ENCODE results near the gene NFIA.
"Not testable (repeated sequence)": the region's sequence is repeated elsewhere in the genome, so short reads cannot be mapped to it uniquely, and the experiment has no call there.

NFIA gene

GRCh38 chr1:61461406-61462384, 379.3 kb downstream of the NFIA start:
- no peaks in the 10 kb centered on the region for H3K27me3 ChIP-seq (ENCODE audit: insufficient read depth, poor library complexity, severe bottlenecking)
- DNase-seq (ENCODE audit: low spot score): no peak
- H3K4me3 ChIP-seq (ENCODE audit: severe bottlenecking): no peak overlapping the region
- ATAC-seq (ENCODE audit: low read depth): no peak
- 0 out of 2 replicates have a peak, but pooled peaks cover 6% of the 10 kb centered on the region for H3K36me3 ChIP-seq (ENCODE audit: low read depth)
- H3K9me3 ChIP-seq (ENCODE audit: severe bottlenecking): no peaks in the 10 kb centered on the region
- no peak overlapping the region for H3K27ac ChIP-seq (ENCODE audit: poor library complexity, severe bottlenecking)
- no peak for TF ChIP-seq CTCF (IDR thresholded peaks at IDR 0.05; ENCODE audit: poor library complexity, severe bottlenecking)
- H3K4me1 ChIP-seq (ENCODE audit: insufficient read depth, poor library complexity, severe bottlenecking): no peaks in the 10 kb centered on the region

GRCh38 chr1:61462628-61463027, 380.3 kb downstream of the NFIA start:
- no peak overlapping the region for H3K4me3 ChIP-seq (ENCODE audit: severe bottlenecking)
- no peak for TF ChIP-seq CTCF (IDR thresholded peaks at IDR 0.05; ENCODE audit: poor library complexity, severe bottlenecking)
- no peak for ATAC-seq (ENCODE audit: low read depth)
- H3K36me3 ChIP-seq (ENCODE audit: low read depth): 0 out of 2 replicates have a peak, but pooled peaks cover 6% of the 10 kb centered on the region
- no peaks in the 10 kb centered on the region for H3K9me3 ChIP-seq (ENCODE audit: severe bottlenecking)
- DNase-seq (ENCODE audit: low spot score): no peak
- no peaks in the 10 kb centered on the region for H3K4me1 ChIP-seq (ENCODE audit: insufficient read depth, poor library complexity, severe bottlenecking)
- no peaks in the 10 kb centered on the region for H3K27me3 ChIP-seq (ENCODE audit: insufficient read depth, poor library complexity, severe bottlenecking)
- no peak overlapping the region for H3K27ac ChIP-seq (ENCODE audit: poor library complexity, severe bottlenecking)

- DNase-seq (ENCODE audit: low spot score) (no peak), ATAC-seq (ENCODE audit: low read depth) (no peak)
- no peak overlapping the region for H3K27ac ChIP-seq (ENCODE audit: poor library complexity, severe bottlenecking)
- 0 out of 2 replicates have a peak, but pooled peaks cover 6% of the 10 kb centered on the region for H3K36me3 ChIP-seq (ENCODE audit: low read depth)
- H3K4me1 ChIP-seq (ENCODE audit: insufficient read depth, poor library complexity, severe bottlenecking): no peaks in the 10 kb centered on the region
- H3K4me3 ChIP-seq (ENCODE audit: severe bottlenecking): no peak overlapping the region
- no peak for TF ChIP-seq CTCF (IDR thresholded peaks at IDR 0.05; ENCODE audit: poor library complexity, severe bottlenecking)
- no peaks in the 10 kb centered on the region for H3K27me3 ChIP-seq (ENCODE audit: insufficient read depth, poor library complexity, severe bottlenecking)
- H3K9me3 ChIP-seq (ENCODE audit: severe bottlenecking): no peaks in the 10 kb centered on the region
These were observed 380.9 kb downstream of the NFIA start for GRCh38 chr1:61463220-61463619.

- H3K36me3 ChIP-seq (ENCODE audit: low read depth); H3K27me3 ChIP-seq (ENCODE audit: insufficient read depth, poor library complexity, severe bottlenecking); DNase-seq (ENCODE audit: low spot score); H3K27ac ChIP-seq (ENCODE audit: poor library complexity, severe bottlenecking); H3K9me3 ChIP-seq (ENCODE audit: severe bottlenecking); H3K4me3 ChIP-seq (ENCODE audit: severe bottlenecking); H3K4me1 ChIP-seq (ENCODE audit: insufficient read depth, poor library complexity, severe bottlenecking): not testable (repeated sequence)
- peak; percentile 53; the same call in 2 of the 3 replicates for ATAC-seq (ENCODE audit: low read depth)
These were observed 385.5 kb downstream of the NFIA start for GRCh38 chr1:61467836-61468235.

GRCh38 chr1:61469365-61469764, 387.0 kb downstream of the NFIA start:
- no peak for DNase-seq (ENCODE audit: low spot score)
- no peak for TF ChIP-seq CTCF (IDR thresholded peaks at IDR 0.05; ENCODE audit: poor library complexity, severe bottlenecking)
- ATAC-seq (ENCODE audit: low read depth): no peak
- Histone ChIP-seq H3K36me3 (ENCODE audit: low read depth) (no peaks in the 10 kb centered on the region), H3K9me3 (ENCODE audit: severe bottlenecking) (no peaks in the 10 kb centered on the region), H3K27ac (ENCODE audit: poor library complexity, severe bottlenecking) (no peak overlapping the region), H3K4me1 (ENCODE audit: insufficient read depth, poor library complexity, severe bottlenecking) (no peaks in the 10 kb centered on the region), H3K27me3 (ENCODE audit: insufficient read depth, poor library complexity, severe bottlenecking) (no peaks in the 10 kb centered on the region), H3K4me3 (ENCODE audit: severe bottlenecking) (no peak overlapping the region)

Data from RWPE2 (cell line).